GM18502 (cell line): ENCODE data around the gene RUVBL2.

ENCODE experiments used
- ATAC-seq: cut with Tn5 transposase; IDR thresholded peaks from one replicate; pipeline ENCODE4 v1.9.1; 2021; ENCODE audit warnings: mild to moderate bottlenecking; ENCODE audit not compliant: unreplicated experiment, poor library complexity

The RUVBL2 gene

GRCh38 chr19:48987323-48987722, 6.4 kb upstream of the RUVBL2 start:
- ATAC-seq, result no peak

DNA sequence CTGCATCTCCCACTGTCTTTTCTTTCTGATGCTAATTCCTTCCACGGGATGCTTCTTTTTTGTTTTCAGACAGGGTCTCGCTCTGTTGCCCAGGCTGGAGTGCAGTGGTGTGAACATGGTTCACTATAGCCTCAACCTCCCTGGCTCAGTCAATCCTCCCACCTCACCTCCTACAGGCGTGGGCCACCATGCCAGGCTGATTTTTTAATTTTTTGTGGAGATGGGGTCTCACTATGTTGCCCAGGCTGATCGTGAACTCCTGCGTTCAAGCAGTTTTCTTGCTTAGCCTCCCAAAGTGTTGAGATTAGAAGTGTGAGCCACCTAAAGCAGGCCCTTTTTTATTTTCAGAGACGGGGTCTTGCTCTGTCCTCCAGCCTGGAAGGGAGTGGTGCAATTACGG, 5.4 kb upstream of the RUVBL2 start:
- ATAC-seq, result no peak

DNA sequence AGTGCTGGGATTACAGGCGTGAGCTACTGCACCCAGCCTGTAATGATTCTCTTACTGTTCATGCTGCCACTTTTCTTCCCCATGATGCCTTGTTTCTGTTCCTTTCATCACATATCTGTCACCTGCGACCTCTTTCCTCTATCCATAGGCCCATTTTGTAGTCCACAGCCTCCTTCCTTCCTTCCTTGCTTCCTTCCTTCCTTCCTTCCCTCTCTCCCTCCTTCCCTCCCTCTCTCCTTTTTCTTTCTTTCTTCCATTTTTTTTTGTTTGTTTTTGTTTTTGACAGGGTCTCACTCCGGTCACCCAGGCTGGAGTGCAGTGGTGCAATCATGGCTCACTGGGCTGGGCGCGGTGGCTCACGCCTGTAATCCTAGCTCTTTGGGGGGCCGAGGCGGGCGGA, 4.8 kb upstream of the RUVBL2 start:
- no peak for ATAC-seq

GRCh38 chr19:48989701-48990291, 3.9 kb upstream of the RUVBL2 start:
- ATAC-seq, result no peak

- ATAC-seq, result no peak
These were observed 3.3 kb upstream of the RUVBL2 start for GRCh38 chr19:48990400-48990799.

GRCh38 chr19:48991011-48991609, 2.6 kb upstream of the RUVBL2 start:
- no peak for ATAC-seq

DNA sequence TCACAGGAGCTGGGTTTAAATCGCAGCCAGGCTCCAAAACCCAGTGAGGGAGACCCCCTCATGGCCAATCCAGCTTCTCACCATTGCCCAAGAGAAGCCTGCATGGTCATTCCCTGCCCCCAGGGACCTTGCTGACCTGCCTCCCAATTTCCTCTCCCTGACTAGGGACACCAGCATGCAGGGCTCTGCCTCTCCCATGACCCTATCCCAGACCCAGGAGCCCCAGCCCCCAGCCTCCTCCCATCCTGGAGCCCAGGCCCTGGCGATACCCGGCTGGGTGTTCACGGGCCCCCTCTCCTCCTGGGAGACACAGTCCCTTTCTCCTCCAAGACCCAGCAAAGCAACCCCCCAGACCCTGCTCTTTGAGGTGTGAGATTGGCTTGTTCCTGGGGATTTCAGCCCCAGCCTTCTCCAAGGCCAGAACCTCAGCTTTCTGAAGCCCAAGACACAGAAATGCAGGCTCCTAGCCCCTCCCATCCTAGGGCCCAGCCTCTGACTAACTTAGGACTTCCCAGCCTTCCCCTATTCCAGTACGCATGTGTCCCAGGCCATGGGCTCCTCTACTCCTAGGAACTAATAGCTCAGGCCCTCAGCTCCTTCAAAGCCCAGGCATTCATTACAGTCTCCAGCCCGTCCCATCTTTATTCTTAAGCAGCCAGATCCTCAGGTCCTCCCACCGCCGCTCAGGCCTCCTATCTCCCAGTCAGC, 1.7 kb upstream of the RUVBL2 start:
- ATAC-seq, result no peak

DNA sequence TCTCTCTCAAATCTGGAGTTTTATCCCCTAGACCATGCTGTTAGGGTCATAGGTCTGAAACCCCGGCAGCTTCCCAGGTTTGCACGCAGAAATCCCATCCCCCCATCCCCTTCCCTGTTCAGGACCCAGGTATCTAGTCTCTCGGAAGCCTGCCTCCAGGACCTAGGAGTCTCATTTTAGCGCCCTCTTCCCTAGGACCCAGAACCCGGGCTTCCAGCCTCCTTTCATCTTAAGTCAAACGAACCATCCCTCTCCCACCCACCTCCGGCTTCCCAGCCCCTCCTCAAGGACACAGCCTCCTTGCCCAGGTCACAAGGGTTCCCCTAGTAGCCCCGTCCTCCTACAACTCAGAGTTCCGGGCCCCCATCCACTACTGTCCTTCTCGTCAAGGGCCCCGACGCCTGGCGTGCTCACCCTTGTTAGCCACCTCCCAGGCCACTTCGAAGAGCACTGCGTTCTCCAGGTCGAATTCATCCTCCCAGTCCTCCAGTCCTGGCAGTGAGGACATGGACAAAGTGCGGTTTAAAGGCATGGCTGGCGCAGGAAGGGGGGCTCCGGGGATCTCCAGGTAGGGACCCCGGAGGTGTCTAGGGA, 1.0 kb upstream of the RUVBL2 start:
- no peak for ATAC-seq

DNA sequence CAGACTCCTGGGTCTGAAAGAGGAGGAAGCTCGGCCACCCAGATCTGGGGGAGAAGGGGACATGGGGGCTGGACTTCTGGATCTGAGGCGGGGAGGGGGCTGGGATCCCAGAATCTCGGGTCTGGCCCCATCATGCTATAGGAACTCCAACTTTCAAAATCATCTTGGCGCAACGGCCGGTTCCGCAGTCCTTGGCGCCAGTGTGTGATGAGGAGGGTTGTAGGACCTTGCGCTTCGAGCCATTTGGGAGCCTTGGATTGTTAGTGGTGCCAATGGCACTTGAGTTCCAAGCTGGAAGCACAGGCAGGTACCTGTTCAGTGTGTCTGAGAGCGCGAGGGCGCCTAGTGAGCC, 324 bp downstream of the RUVBL2 start:
- no peak for ATAC-seq

DNA sequence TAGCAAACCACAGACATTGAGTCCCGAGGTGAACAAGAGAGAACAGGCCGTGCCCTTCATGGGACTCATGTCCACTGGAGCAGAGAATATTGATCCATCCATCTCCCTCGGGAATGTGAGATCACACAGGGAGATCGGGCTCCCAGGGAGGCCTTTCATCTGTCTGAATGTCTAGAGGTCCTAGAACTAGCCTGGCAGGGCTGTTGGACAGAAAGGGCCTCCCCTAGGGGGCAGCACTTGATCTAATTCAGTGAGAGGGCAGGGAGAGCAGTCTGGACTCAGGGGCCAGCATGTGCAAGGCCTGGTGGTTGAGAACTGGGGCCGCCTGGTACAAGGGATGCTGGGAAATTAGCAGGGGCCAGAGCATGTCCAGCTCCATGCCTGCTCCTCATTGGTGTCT, 4.3 kb downstream of the RUVBL2 start:
- ATAC-seq, result no peak

DNA sequence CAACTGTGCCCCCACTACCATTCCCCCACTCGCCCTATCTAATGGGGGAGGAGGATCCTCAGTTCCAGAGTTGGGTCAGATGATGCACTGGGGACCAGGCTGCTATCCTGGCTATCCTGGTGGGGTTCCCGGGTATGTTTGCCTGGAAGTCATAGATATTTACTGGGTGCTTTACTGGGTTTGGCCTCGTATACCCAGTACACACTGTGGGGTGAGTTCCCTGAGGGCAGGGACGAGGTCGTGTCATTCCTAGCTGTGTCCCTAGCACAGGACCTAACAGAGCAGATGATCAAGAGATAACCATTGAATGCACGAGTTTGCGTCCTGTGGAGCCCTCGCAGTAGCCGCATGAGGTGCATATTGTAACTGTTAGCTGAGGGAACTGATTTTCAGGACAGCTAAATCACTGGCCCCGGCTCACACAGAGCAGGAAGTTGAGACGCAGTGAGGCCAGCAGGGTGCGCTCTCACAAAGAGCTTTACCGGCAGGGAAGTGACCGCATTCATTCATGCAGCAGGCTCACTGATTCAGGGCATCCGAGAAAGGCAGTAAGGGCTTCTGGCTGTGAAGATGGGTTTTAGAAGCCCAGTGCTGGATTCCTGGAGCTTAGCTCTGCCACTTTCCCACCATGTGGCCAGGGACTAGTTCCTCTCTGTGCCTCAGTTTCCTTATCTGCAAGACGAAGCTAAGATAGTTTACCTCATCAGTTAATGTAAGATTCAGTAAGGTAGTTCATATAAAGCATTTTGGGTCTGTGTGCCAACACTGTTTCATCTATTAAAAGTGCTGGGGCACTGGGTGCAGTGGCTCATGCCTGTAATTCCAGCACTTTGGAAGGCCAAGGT, 6.0 kb downstream of the RUVBL2 start:
- ATAC-seq, result no peak

DNA sequence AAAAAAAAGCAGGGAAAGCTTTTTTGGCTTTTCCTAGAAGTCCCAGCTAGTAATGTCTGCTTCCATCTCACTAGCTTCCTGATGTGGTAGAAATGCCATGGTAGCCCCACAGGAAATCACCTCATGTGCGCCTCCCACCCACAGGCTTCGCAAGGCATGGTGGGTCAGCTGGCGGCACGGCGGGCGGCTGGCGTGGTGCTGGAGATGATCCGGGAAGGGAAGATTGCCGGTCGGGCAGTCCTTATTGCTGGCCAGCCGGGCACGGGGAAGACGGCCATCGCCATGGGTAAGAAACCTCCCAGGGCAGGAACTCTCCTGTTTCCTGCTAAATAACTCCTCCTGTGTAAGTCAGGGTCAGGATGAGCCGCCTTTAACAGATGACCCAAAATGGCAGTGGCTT, 10.4 kb downstream of the RUVBL2 start:
- ATAC-seq, result no peak

DNA sequence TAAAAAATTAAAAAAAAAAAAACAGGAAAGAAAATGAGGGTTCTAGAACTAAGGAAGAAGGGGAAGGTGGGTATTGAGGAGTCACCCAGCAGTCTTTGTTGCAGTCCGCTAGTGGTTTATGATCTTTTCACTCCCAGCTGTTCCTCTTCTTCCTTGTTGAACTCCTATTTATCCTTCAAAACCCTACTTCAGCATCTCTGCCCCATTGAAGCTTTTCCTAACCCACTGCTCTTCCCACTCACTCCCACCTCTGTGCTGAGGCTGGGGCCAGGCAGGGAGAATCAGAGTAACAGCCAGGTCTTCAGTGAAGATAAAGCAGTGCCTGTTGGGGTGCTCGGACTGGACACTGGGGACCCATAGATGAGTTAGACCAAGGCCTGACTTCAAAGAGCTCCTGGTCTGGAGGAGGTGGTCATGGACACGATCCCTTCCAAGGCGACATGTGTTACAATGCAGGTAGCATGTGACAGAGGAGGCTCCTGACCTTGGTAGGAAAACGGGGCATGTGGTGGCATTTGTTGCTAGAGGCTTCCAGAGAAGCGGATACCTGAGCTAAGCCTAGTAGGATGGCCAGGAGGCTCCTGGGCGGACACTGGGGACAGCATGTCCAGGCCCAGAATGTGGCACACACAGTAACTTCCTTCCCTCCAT, 11.4 kb downstream of the RUVBL2 start:
- ATAC-seq, result no peak

GRCh38 chr19:49006905-49007304, 13.2 kb downstream of the RUVBL2 start:
- no peak for ATAC-seq

GRCh38 chr19:49009828-49010227, 16.1 kb downstream of the RUVBL2 start:
- no peak for ATAC-seq

GRCh38 chr19:49010453-49010852, 16.8 kb downstream of the RUVBL2 start:
- ATAC-seq, result no peak

DNA sequence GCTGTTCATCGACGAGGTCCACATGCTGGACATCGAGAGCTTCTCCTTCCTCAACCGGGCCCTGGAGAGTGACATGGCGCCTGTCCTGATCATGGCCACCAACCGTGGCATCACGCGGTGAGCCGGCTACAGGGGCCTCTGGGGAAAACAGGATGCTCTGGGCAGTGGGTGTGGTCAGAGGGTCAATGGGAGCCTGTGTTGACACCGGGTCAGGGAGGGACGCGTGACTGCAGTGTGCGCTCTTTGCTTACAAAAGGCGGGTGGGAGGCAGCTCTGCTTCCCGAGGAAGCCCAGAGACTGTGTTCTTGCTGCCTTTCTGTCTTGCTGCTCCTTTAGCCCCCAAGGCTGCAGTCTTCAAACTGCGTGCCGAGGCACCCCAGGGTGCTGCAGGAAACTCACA, 17.5 kb downstream of the RUVBL2 start:
- no peak for ATAC-seq

GRCh38 chr19:49014123-49014869, 20.6 kb downstream of the RUVBL2 start:
- no peak for ATAC-seq

DNA sequence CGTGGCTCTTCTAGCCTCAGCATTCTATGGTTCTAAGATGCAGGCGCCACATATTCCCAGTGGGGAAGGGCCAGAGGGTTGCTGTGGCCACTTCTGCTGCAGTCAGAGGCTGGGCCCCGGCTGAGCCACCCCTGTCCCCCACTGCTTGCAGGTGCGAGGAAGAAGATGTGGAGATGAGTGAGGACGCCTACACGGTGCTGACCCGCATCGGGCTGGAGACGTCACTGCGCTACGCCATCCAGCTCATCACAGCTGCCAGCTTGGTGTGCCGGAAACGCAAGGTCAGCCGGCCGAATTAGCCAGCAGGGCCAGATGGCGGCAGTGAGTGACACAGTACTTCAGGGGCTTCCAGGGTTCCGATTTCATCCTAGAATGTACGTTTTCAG, 21.2 kb downstream of the RUVBL2 start:
- ATAC-seq, result no peak
